Measurements from ENCODE around the gene ZFAND3. TPM values are rescaled to one million over a fixed set of nuclear protein-coding genes. Genes with fewer than 3 reads are reported as not detected.

The ZFAND3 gene
- polyA plus RNA-seq, 2 of the 4 experiments (the other 2 are of a cell fraction): 12.0 to 50.0 TPM

- Histone ChIP-seq H3K4me3 (no peak overlapping the region), H3K4me1 (peaks cover 23% of the 10 kb centered on the region), H3K9me3 (no peaks in the 10 kb centered on the region), H3K27ac (no peak overlapping the region), H3K4me2 (no peak overlapping the region)
- no peak for DNase-seq (ENCODE audit: low read depth in 1 of 2, low spot score in 1 of 2)
- WGBS (ENCODE audit: missing lambda C conversion rate): 89% methylated on average over 2 of the region's 2 CpGs
- ChIA-PET CTCF (interaction anchor here (0.8 kb wide), 1 partner anchor 33 kb away, joined by 5 read pairs; no protein-coding TSS in a partner anchor), POLR2A (no interaction called here)
- no peak for TF ChIP-seq HOXB5 (CRISPR knock-in tag; IDR thresholded peaks at IDR 0.05)
- TF ChIP-seq, protein P1, sequence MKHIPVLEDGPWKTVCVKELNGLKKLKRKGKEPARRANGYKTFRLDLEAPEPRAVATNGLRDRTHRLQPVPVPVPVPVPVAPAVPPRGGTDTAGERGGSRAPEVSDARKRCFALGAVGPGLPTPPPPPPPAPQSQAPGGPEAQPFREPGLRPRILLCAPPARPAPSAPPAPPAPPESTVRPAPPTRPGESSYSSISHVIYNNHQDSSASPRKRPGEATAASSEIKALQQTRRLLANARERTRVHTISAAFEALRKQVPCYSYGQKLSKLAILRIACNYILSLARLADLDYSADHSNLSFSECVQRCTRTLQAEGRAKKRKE (CRISPR knock-in tag; IDR thresholded peaks at IDR 0.05; ENCODE audit: low read depth): no peak
- no peak for TF ChIP-seq ZSCAN20 (CRISPR knock-in tag; IDR thresholded peaks at IDR 0.05)
- TF ChIP-seq RCOR1 (IDR thresholded peaks at IDR 0.05; ENCODE audit: low read depth, low read length): no peak
- TF ChIP-seq ESRRA (IDR thresholded peaks at IDR 0.05; ENCODE audit: borderline replicate concordance, low read length): no peak
- TF ChIP-seq RARB (CRISPR knock-in tag; IDR thresholded peaks at IDR 0.05): no peak
- no peak for TF ChIP-seq RNF2 (IDR thresholded peaks at IDR 0.05; ENCODE audit: borderline replicate concordance, low read depth)
- no peak for TF ChIP-seq HOXB13 (CRISPR knock-in tag; IDR thresholded peaks at IDR 0.05; ENCODE audit: low read depth)
- TF ChIP-seq, protein P2, sequence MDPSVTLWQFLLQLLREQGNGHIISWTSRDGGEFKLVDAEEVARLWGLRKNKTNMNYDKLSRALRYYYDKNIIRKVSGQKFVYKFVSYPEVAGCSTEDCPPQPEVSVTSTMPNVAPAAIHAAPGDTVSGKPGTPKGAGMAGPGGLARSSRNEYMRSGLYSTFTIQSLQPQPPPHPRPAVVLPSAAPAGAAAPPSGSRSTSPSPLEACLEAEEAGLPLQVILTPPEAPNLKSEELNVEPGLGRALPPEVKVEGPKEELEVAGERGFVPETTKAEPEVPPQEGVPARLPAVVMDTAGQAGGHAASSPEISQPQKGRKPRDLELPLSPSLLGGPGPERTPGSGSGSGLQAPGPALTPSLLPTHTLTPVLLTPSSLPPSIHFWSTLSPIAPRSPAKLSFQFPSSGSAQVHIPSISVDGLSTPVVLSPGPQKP (IDR thresholded peaks at IDR 0.05; ENCODE audit: low read depth, low read length): no peak
- TF ChIP-seq HOXA7 (CRISPR knock-in tag; IDR thresholded peaks at IDR 0.05): no peak
- no peak for TF ChIP-seq HDAC2 (IDR thresholded peaks at IDR 0.05)
- TF ChIP-seq, protein P3, sequence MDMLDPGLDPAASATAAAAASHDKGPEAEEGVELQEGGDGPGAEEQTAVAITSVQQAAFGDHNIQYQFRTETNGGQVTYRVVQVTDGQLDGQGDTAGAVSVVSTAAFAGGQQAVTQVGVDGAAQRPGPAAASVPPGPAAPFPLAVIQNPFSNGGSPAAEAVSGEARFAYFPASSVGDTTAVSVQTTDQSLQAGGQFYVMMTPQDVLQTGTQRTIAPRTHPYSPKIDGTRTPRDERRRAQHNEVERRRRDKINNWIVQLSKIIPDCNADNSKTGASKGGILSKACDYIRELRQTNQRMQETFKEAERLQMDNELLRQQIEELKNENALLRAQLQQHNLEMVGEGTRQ (IDR thresholded peaks at IDR 0.05): no peak
- TF ChIP-seq, protein P4, sequence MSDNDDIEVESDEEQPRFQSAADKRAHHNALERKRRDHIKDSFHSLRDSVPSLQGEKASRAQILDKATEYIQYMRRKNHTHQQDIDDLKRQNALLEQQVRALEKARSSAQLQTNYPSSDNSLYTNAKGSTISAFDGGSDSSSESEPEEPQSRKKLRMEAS (IDR thresholded peaks at IDR 0.05): no peak
- ATAC-seq: no peak
- FAIRE-seq: no peak
Observed at GRCh38 chr6:37826993-37827392, 7.5 kb downstream of the ZFAND3 start.

DNA sequence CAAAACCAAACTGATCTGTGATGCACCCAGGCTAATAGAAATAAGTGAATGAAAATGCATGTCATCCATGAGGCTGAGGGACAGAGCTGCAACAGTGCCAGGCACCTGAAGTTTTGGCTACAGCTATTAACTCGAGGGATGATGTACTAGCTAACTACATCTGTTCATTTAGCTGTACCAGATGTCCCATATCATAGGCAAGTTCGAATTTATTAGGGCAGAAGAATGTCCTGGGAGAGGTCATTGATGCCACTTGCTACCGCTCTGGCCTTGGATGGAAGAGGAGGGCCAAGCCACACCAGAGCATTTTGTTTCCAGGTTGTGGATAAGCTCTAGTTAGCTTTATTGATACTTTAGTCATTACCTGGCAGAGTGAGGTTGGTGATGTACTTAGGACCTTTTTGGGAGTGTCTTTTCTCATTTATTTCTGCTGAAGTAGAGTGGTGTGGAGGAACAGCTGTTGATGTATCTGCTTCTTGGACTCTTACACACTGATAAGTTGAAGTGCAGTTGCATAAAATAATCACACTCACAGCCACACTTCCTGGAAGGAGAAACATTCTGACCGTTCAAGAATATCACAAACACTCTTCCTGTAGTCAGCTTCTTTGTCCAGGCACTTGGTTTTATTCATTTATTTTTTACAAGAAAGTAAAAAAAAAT lies 8.2 kb downstream of the ZFAND3 start:
- no peak for ATAC-seq
- H3K27ac ChIP-seq: no peak overlapping the region
- no peak for TF ChIP-seq FOXS1 (CRISPR knock-in tag; IDR thresholded peaks at IDR 0.05)
- TF ChIP-seq GATA3 (IDR thresholded peaks at IDR 0.05; ENCODE audit: borderline replicate concordance): no peak
- TF ChIP-seq CTCF (IDR thresholded peaks at IDR 0.05): no peak
- no peak for TF ChIP-seq RNF2 (IDR thresholded peaks at IDR 0.05; ENCODE audit: borderline replicate concordance, low read depth)
- no peak for TF ChIP-seq MAFK (IDR thresholded peaks at IDR 0.05; ENCODE audit: partially characterized antibody)
- no peak for TF ChIP-seq EP300 (IDR thresholded peaks at IDR 0.05)
- TF ChIP-seq E2F6 (IDR thresholded peaks at IDR 0.05; ENCODE audit: borderline replicate concordance, low read depth): no peak
- TF ChIP-seq HEYL (CRISPR knock-in tag; IDR thresholded peaks at IDR 0.05): no peak
- TF ChIP-seq, protein P3 (IDR thresholded peaks at IDR 0.05): no peak
- no peak for TF ChIP-seq ESRRA (IDR thresholded peaks at IDR 0.05; ENCODE audit: borderline replicate concordance, low read length)
- no peak for TF ChIP-seq EHF (CRISPR knock-in tag; IDR thresholded peaks at IDR 0.05)
- TF ChIP-seq HOXB13 (CRISPR knock-in tag; IDR thresholded peaks at IDR 0.05; ENCODE audit: low read depth): no peak
- TF ChIP-seq KDM1A (IDR thresholded peaks at IDR 0.05; ENCODE audit: low read depth): no peak
- TF ChIP-seq ZC3H11A (IDR thresholded peaks at IDR 0.05): no peak
- H3K9me3 ChIP-seq: no peaks in the 10 kb centered on the region
- FAIRE-seq: no peak
- no peak for DNase-seq (ENCODE audit: low read depth in 1 of 2, low spot score in 1 of 2)
- H3K4me1 ChIP-seq: peaks cover 16% of the 10 kb centered on the region
- POLR2A ChIA-PET: no interaction called here
- H3K4me3 ChIP-seq: no peak overlapping the region
- H3K4me2 ChIP-seq: no peak overlapping the region
- WGBS (ENCODE audit: missing lambda C conversion rate): 58% methylated on average over 4 of the region's 4 CpGs
- CTCF ChIA-PET: interaction anchor here (0.8 kb wide), 1 partner anchor 32 kb away, joined by 5 read pairs; no protein-coding TSS in a partner anchor

Data from A549 (cell line).